Osteocyte (in vitro differentiated cells): ENCODE data around the gene MAP3K20. TPM values are rescaled to one million over a fixed set of nuclear protein-coding genes. Genes with fewer than 3 reads are reported as not detected.
"Not testable (repeated sequence)": the region's sequence is repeated elsewhere in the genome, so short reads cannot be mapped to it uniquely, and the experiment has no call there.

ENCODE experiments used
- DNase-seq: peaks from one replicate; pipeline ENCODE4 v3.0.0; 2021; ENCODE audit warnings: mixed read lengths; ENCODE audit not compliant: unreplicated experiment; ENCODE audit errors: extremely low spot score
- H3K27ac Mint-ChIP-seq: one replicate; pipeline ENCODE4 v1.8.0; 2021; ENCODE audit warnings: mild to moderate bottlenecking, mixed read lengths; ENCODE audit not compliant: unreplicated experiment
- H3K27me3 Mint-ChIP-seq: one replicate; pipeline ENCODE4 v1.8.0; 2021; ENCODE audit warnings: mixed read lengths; ENCODE audit not compliant: unreplicated experiment
- H3K36me3 Mint-ChIP-seq: one replicate; pipeline ENCODE4 v1.8.0; 2021; ENCODE audit warnings: mixed read lengths; ENCODE audit not compliant: unreplicated experiment
- H3K4me1 Mint-ChIP-seq: one replicate; pipeline ENCODE4 v1.8.0; 2021; ENCODE audit warnings: mixed read lengths; ENCODE audit not compliant: unreplicated experiment
- H3K4me3 Mint-ChIP-seq: one replicate; pipeline ENCODE4 v1.8.0; 2021; ENCODE audit warnings: mild to moderate bottlenecking, moderate library complexity, mixed read lengths; ENCODE audit not compliant: unreplicated experiment
- H3K9me3 Mint-ChIP-seq: one replicate; pipeline ENCODE4 v1.8.0; 2021; ENCODE audit warnings: mixed read lengths; ENCODE audit not compliant: unreplicated experiment
- total RNA-seq: library from RNA; stranded (reverse); gene quantifications from 2 replicates; pipeline ENCODE4 v1.2.1, GENCODE V29; 2021
- TF ChIP-seq, protein P1 (sequence below): fragments of 200-600 bp; sonication (generic); IDR thresholded peaks from 2 replicates; pipeline ENCODE4 v1.5.0; 2021; ENCODE audit warnings: antibody characterized with exemption, mild to moderate bottlenecking, moderate library complexity

The MAP3K20 gene
- total RNA-seq, 1 donor from 2014 or later = 57.4 TPM

DNA sequence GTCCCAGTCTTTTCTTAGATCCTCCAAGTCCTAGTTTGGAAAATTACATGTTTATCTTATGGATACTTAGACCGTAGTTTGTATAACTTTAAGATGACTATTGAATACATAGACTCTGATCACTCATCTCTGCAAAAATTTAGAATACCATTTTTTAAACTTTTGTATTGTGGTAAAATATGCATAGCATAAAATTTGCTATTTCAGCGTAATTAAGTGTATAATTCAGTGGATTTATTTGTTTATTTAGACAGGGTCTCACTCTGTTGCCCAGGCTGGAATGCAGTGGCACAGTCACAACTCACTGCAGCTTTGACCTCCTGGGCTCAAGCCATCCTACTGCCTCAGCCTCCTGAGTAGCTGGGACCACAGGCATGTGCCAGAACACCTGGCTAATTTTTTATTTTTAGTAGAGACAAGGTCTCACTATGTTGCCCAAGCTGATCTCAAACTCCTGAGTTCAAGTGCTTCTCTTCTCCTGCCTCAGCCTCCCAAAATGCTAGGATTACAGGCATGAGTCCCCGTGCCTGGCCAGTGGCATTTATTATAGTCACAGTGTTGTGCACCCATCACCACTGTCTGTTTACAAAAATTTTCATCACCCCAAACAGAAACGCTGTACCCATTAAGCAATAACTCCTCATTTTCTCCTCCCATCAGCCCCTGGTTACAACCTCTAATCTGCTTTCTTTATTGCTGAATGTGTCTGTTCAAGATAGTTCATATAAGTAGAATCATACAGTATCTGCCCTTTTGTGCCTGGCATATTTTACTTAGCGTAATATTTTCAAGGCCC lies 90.0 kb downstream of the MAP3K20 start:
- Mint-ChIP-seq H3K4me1 (peaks cover 13% of the 10 kb centered on the region), H3K27me3 (no peaks in the 10 kb centered on the region)

DNA sequence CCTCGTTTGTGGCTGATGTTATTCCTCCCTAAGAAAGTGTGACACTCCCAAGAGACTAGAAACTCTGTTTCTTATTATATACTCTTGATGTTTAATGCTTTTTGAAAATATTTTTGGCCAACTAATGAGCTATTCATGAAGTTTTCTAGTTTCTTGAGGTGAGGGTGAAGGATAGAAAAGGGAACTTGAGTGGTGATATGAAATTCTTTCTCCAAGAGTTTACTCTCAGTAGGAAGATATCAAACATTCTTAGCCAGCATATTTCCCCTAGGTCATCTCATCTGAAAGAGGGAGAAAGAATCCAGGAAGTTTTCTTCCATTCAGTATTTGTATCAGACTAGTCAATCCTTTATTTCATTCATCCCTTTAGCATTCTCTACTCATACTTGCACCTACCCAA lies 95.7 kb downstream of the MAP3K20 start:
- DNase-seq = no peak
- Mint-ChIP-seq H3K4me1 (peaks cover 17% of the 10 kb centered on the region), H3K27ac (peak overlapping the region; percentile 53), H3K27me3 (no peaks in the 10 kb centered on the region), H3K9me3 (no peaks in the 10 kb centered on the region), H3K4me3 (no peak overlapping the region), H3K36me3 (peaks cover 17% of the 10 kb centered on the region)
- TF ChIP-seq, protein P1, sequence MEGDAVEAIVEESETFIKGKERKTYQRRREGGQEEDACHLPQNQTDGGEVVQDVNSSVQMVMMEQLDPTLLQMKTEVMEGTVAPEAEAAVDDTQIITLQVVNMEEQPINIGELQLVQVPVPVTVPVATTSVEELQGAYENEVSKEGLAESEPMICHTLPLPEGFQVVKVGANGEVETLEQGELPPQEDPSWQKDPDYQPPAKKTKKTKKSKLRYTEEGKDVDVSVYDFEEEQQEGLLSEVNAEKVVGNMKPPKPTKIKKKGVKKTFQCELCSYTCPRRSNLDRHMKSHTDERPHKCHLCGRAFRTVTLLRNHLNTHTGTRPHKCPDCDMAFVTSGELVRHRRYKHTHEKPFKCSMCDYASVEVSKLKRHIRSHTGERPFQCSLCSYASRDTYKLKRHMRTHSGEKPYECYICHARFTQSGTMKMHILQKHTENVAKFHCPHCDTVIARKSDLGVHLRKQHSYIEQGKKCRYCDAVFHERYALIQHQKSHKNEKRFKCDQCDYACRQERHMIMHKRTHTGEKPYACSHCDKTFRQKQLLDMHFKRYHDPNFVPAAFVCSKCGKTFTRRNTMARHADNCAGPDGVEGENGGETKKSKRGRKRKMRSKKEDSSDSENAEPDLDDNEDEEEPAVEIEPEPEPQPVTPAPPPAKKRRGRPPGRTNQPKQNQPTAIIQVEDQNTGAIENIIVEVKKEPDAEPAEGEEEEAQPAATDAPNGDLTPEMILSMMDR = no peak

More for the DNA sequence above, 90.0 kb downstream of the MAP3K20 start:
- Mint-ChIP-seq H3K36me3 (peaks cover 2% of the 10 kb centered on the region), H3K9me3 (no peaks in the 10 kb centered on the region), H3K4me3 (no peak overlapping the region), H3K27ac (no peak overlapping the region)
- no peak for DNase-seq
- TF ChIP-seq, protein P1 = no peak

DNA sequence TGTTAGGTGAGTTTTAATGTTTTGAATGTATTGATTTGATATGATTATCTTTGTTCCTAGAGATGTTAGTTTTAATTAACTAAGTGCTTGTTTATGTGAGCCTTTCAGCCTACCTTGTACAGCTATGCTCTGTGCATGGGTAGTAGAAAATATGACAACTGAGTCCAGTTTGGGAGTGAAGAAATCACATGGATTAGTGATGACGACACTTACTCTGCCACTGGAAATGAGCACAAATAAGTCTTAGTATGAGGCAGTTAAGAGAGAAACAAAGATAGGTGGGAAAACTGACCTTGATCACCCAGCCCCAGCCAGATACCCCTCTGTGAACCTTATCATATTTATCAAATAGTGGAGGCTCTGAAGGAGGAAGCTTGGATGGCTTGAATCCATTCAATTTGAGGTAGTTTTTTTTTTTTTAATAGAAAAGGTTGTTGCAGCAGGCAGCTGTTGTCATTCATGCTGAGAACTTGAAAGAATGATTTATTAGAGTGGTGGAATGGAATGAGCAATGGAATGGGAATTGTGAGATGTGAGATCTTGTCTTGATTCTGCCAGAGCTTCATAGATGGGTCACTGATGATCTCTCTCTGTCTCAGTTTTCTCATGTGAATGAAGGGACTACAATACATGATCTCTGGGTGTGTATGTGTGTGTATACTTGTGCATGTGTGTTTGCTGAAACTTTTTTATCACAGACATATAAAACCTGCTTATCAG lies 96.4 kb downstream of the MAP3K20 start:
- peaks cover 17% of the 10 kb centered on the region for H3K36me3 Mint-ChIP-seq
- H3K27ac Mint-ChIP-seq = no peak overlapping the region
- peaks cover 17% of the 10 kb centered on the region for H3K4me1 Mint-ChIP-seq
- no peak for DNase-seq
- H3K4me3 Mint-ChIP-seq = no peak overlapping the region
- H3K27me3 Mint-ChIP-seq = no peaks in the 10 kb centered on the region
- H3K9me3 Mint-ChIP-seq = no peaks in the 10 kb centered on the region
- TF ChIP-seq, protein P1 = no peak

DNA sequence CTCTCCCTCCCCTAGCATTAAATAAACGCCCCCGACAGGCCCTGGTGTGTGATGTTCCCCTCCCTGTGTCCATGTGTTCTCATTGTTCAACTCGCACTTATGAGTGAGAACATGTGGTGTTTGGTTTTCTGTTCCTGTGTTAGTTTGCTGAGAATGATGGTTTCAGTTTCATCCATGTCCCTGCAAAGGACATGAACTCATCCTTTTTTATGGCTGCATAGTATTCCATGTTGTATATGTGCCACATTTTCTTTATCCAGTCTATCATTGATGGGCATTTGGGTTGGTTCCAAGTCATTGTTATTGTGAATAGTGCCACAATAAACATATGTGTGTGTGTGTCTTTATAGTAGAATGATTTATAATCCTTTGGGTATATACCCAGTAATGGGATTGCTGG lies 98.7 kb downstream of the MAP3K20 start:
- H3K27ac Mint-ChIP-seq, H3K9me3 Mint-ChIP-seq, DNase-seq, H3K4me3 Mint-ChIP-seq, H3K27me3 Mint-ChIP-seq: not testable (repeated sequence)
- peaks cover 15% of the 10 kb centered on the region for H3K36me3 Mint-ChIP-seq
- peaks cover 17% of the 10 kb centered on the region for H3K4me1 Mint-ChIP-seq

DNA sequence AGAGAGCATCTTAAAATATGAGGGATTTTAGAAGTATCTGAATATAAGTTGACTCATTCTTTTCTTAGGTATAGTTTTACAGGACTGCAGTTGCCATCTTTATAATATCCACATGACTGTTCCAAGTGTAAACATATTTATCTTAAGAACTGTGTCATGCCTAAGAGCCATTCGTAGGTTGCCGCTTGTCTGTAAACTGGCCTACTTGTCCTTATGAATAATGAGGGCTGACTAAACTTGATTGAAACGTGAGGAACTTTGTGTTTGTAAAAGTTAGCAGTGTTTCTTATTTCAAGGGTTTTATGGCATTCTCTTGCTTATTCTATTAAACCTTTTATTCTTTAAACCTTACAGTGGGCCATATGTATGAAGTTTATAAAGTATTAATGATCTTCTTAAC lies 99.6 kb downstream of the MAP3K20 start:
- Mint-ChIP-seq H3K9me3 (no peaks in the 10 kb centered on the region), H3K36me3 (peaks cover 15% of the 10 kb centered on the region), H3K4me3 (no peak overlapping the region), H3K27me3 (no peaks in the 10 kb centered on the region), H3K27ac (peak overlapping the region; percentile 24), H3K4me1 (peaks cover 17% of the 10 kb centered on the region)
- TF ChIP-seq, protein P1 = no peak
- DNase-seq = no peak
